Activated CD4-positive, alpha-beta T cell treated with anti-CD3 and anti-CD28 coated beads, Interleukin-2, amount 50 U/mL, for 16 hours (primary cell): ENCODE measurements around the gene NFE2L3.
A peak's percentile ranks its signal among the peaks of the same experiment; 100 is the strongest.
"Not testable (repeated sequence)": the region's sequence is repeated elsewhere in the genome, so short reads cannot be mapped to it uniquely, and the experiment has no call there.

Experiments used
- DNase-seq: peaks from one replicate; pipeline ENCODE4 v3.0.0-alpha.2; 2020

The NFE2L3 gene

DNA sequence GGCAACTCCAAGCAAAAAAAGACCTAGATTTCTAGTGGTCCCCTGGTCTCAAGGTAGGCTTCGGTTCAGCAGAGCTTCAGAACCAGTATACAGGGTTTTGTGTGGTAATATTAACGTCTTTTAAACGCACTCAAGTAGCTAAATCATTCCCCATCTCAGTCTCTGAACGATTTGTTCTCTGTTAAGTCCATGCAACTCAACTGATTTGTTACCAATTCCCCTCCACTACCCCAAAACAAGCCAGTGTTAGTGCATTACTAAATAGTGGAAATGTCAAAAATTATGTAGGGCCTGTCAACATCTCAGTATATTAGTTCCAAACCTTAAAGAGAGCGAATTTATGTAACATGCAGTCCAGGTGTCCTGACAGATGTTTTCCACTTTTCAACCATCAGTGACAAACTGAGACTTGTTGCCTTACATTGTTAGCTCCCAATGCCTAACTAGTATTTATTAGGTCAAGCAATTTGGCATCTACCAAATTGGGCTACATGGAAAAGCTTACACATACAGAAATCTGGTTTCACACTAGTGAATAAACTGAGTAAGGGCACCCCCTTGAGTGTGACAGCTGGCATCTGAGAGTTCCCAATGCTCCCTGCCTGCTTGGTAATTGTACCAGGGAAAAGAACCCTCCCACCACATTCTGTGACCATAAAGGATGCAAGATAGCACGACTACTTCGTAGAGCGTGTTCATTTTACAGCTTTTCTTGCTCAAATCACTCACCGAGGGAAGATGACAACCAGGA lies 36.4 kb downstream of the NFE2L3 start:
- DNase-seq: no peak

- DNase-seq: no peak
These were observed 37.1 kb downstream of the NFE2L3 start for GRCh38 chr7:26188957-26189541.

GRCh38 chr7:26189697-26190096 lies 37.7 kb downstream of the NFE2L3 start:
- DNase-seq: no peak

DNA sequence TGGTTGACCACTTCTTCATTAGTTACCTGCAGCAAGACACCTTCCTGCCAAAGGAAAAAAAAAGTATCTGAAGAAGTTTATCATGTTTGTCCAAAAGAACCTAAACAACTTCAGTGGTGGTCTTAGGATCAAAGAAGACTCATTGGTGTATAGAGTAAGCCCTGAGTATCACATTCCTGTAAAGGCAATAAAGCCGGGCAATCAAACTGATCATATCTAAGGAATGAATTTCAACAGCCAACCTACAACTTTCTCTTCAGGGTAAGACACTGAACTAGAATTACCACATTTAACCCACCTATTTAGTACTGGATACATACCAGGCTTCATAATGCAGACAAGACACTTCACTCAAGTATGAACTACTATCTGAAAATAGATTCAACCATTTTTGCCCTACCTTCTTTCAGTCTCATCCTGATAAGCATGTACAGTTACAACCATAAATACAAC lies 38.4 kb downstream of the NFE2L3 start:
- DNase-seq: no peak

GRCh38 chr7:26191233-26191973 lies 39.4 kb downstream of the NFE2L3 start:
- no peak for DNase-seq

- no peak for DNase-seq
These were observed 40.0 kb downstream of the NFE2L3 start for GRCh38 chr7:26191974-26192479.

DNA sequence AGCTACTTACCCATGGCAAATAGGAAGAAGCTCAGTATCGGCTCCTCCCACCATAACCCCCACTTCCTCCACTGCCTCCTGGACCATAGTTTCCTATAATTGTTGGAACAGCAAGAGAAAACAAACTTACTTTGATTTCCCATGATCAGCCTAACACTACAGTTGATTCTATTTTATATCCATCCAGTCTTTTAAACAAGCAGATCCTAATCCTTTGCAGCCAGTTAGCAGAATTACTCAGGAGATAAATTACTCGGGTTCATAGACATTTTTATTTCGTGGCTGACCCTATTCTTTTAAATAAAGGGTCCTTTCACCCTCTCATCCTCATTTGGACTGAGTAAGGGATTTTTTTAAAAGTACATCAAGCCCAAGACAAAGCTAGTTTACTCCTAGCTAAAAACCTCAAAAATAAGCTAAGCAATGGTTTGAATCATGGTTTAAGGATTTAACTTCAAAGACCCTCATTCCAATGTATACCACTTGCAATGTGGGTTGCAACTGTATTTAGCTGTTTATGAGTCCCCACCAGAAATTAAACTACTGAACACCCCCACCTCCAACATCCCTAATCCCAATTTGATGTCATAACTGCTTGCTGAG lies 40.6 kb downstream of the NFE2L3 start:
- no peak for DNase-seq

- no peak for DNase-seq
These were observed 41.6 kb downstream of the NFE2L3 start for GRCh38 chr7:26193432-26194207.

GRCh38 chr7:26194764-26195163 lies 42.8 kb downstream of the NFE2L3 start:
- not testable (repeated sequence) for DNase-seq

DNA sequence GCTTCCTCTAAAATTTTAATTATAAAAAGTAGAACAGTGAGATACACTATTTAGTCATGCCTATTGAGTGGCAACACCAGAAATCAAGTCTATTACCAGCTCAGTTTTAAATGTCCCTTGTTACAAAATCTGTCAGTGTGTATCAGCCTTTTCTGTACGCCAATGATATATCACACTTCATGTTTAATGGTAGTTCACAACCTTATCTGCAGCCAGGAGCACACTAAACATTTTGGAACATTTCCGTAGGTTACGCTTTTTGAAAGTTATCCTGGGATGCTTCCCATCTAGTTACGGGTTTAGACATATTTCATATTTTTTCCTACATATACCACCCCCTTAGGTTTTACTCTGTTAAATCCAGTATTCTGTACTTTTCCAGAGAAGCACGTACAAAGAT lies 43.2 kb downstream of the NFE2L3 start:
- no peak for DNase-seq

GRCh38 chr7:26195867-26196657 lies 44.1 kb downstream of the NFE2L3 start:
- DNase-seq: no peak

DNA sequence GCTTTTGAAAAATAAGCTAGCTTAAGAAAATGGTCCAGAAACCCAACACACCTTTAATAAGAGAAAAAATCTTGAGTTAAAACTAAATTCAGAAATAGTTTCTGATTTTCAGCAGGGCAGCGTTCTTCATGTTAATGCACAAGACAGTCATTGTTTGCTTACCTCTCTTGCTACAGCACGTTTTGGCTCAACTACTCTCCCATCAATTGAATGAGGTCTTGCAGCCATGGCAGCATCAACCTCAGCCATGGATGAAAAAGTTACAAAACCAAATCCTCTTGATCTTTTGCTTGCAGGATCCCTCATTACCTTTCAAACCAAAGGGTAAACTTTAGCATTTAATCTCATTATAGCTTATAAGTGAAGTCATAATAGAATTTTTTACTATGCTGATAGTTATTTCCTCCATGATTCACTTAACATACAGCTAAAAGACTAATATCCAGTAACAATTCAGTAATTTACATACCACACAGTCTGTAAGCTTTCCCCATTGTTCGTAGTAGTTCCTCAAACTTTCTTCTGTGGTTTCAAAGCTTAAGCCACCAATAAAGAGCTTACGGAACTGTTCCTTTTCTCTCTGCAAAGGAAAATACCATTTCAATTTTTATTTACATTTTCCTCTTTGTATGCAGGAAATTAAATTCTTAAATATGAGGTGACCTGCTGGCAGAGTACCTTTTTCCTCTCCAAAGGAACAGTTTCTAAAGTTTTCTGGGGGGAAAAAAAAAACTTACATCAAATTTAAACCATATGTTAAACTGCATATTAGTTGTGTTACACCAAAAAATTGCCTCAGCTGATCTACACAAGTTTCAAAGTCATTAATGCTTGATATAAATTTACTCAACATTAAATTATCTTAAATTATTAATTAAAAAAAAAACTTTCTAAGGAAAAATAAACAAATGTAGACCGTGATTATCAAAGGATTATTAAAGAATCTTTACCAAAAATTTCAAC lies 45.4 kb downstream of the NFE2L3 start:
- DNase-seq: no peak

GRCh38 chr7:26198133-26198780 lies 46.3 kb downstream of the NFE2L3 start:
- peak; percentile 58 for DNase-seq

GRCh38 chr7:26198781-26199169 lies 46.8 kb downstream of the NFE2L3 start:
- DNase-seq: no peak

DNA sequence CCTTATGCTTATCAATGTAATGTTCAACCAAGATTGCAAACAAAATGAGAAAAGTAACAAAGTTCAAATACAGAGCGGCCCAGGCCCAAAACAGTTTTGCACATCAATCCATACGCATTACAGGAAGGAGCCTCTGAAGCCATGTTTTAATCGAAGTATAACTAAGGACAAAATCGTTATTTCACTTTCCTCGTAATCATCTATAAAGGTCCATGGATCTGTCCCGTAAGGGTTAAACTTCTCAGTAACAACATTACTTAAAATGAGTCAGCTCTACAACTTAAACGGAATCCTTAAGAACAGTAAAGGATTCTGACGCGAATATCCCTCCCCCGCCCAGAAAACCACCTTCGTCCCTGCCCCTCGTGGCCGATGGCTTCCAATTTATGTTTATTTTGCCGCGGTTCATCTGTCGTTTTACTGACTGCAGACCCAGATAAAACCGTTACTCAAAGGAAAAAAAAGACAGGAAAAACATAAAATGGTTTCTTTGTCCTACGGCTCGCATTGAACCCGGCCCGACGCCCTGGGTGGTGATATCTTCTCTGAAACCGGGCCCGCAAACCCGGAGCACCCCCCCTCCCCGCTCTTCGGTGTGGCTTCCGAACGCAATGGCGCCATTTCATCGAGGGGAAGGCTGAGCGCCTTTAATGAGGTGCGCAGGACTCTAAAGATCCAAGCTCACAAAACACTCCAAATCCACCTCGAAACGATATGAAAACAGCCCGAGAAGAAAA lies 47.5 kb downstream of the NFE2L3 start:
- DNase-seq: peak; percentile 68

DNA sequence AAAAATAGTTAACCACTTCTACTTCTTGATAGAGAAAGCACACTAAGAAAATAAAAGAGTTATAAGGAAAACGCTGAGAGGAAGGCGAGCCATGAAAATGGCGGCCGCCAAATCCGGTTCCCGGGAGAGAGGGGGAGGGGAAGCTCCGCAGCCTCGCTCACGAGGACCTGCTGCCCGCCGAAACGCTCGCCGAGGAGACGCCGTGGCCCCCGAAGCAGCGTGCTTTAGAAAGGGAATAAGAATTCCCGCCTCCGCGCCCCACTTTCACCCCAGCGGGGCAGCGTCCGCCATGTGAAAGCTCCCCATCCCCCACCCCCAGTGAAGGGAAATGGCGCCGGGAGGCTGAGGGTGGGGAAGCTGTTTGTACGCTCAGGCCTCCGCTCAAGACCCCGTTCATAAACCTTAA lies 48.0 kb downstream of the NFE2L3 start:
- peak; percentile 73 for DNase-seq

DNA sequence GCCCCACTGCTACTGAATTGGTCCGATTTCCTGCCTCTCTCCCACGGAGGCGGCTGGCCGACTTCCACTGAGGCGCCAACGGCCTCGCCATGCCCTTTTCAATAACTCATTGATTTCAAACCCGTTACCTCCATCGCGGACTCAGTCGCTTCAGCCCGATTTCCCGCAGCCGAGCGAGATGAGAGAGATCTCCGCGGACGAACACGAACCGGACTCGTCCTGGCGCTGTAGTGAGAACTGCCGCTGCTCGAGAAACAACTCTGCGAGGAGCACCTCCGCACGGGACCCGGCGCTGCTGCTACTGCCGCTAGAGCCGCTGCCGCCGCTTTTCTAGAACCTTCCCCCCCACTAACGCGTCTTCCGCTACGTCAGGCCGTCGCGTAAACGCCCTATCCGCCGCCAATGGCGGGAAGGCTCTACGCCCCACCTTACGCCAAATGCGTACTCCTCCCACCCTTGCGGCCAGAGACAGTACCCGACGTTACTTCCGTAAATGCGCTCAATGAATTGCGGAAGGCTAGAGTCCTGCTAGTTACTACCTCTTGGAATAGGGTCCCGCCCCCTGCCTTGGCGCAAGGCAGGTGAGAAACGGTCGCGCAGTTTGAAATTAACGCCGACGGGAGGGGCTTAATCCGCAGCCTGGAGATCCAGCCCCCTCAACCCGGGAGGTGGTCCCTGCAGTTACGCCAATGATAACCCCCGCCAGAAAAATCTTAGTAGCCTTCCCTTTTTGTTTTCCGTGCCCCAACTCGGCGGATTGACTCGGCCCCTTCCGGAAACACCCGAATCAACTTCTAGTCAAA lies 48.6 kb downstream of the NFE2L3 start, which contains the start of gene HNRNPA2B1:
HNRNPA2B1 (minus strand) TSS at position 303 of the 803 bp plus-strand sequence; CDS start at position 134, 169 bp downstream.
- peak; percentile 98 for DNase-seq
